ENCODE measurements around the gene MAGIX.
A peak's percentile ranks its signal among the peaks of the same experiment; 100 is the strongest.
"Not testable (repeated sequence)": the region's sequence is repeated elsewhere in the genome, so short reads cannot be mapped to it uniquely, and the experiment has no call there.

Gene MAGIX

DNA sequence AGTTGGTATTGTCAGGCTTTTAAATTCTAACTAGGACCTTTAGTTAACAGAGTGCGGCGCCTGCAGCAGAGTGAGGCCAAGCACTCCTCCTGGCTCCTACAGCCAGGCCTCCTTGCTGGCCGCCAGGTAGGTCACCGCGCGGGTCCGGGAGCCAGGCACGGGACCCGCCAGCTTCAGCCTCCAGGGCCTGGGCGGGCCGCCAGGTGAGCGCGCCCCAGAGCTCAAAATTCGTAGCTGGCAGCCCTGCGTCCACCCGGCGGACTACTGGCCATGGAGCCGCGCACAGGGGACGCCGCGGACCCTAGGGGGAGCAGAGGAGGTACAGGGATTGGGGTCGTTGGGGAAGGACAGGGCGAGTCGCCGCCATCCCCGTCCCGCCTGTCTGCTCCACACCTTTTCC, at the start of gene MAGIX:
Gene MAGIX (plus strand): TSS at position 139 of the 400 bp plus-strand sequence. CDS start 132 bp downstream, at position 271.
- DNase-seq, result no peak

GRCh38 chrX:49116076-49116475, 46.5 kb upstream of the MAGIX start:
- DNase-seq, result no peak

DNA sequence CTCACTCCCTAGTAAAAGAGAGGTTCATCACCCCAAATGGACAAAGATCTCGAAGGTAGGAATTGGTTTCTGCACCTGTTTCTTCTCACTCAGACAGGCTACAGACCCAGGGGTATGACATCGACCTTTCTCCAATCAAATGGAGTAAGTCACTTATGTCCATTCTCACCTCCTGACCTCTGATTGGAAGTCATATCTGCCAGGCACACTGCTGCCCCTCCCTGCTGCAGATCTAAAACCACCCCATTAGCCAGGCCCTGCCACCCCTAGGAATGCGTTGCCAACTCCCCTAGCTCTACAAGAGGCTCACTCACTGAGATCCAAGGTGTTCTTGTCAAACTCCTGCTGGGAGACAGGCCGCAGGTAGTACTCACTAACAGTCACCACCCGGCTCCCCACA, 45.8 kb upstream of the MAGIX start:
- no peak for DNase-seq

DNA sequence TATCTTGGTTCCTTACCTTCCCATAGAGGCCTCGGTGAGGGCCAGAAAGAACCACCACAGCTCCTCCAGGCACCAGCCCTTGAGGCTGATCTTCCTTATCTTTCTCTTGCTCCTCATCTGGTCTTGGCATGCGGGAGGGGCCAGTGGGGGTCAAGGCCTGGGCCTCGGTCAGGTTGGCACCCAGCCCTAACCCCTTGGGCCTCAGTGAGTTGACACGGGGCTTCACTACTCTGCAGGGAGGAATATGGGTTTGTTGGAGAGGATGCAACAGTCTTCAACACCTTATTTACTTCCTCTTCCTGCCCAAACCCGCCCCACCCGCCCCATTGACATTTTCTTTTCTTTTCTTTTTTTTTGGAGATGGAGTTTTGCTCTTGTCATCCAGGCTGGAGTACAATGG, 45.0 kb upstream of the MAGIX start:
- DNase-seq, result no peak

GRCh38 chrX:49120091-49120490, 42.5 kb upstream of the MAGIX start:
- DNase-seq, result no peak

DNA sequence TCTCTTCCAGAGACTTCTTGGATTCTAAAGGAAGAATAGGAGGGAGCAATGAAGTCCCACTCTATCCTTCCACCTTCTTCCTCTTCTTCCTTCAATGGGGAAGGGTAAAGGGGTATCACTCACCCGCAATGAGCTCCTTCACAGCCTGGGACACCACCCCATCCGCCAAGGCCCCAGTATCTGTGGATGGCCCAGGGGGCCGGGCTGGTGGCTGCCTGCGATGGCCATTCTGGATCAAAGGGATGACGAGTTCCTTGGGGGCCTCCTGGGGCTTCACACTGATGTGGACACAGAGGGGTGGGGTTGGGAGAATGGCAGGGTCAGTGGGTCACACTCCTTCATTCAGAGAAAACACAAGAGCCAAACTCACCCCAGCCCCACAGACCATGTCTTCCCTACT, 40.1 kb upstream of the MAGIX start:
- DNase-seq, result no peak

GRCh38 chrX:49127742-49128258, 34.8 kb upstream of the MAGIX start:
- peak; percentile 15 for DNase-seq

DNA sequence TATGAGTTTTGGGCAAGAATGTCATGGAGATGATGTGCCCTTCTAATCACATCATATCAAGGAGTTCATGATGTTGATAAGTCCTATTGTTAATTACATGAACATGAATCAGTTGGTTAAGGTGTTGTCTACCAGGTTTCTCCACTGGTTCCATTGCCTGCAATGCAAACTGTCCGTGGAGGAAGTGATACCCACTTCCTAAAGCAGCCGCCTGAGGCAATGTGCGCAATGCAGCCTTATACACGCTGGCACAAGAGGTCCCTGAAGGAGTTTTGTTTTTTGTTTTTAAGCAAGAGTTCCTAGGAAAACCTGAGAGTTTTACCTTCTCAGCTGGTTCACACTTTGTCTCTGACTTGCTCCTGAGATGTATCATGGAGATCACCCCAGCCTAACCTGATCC, 33.1 kb upstream of the MAGIX start:
- DNase-seq, result peak; percentile 36

DNA sequence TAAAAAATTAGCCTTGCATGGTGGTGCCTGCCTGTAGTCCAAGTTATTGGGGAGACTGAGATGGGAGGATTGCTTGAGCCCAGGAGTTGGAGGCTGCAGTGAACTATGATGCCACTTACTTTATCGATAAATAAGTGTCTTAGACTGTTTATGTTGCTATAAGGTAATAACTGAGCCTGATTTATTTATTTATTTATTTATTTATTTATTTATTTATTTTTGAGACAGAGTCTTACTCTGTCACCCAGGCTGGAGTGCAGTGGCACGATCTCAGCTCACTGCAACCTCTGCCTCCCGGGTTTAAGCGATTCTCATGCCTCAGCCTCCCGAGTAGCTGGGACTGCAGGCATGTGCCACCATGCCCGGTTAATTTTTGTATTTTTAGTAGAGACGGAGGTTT, 30.3 kb upstream of the MAGIX start:
- DNase-seq, result not testable (repeated sequence)

- DNase-seq, result no peak
Measured at GRCh38 chrX:49133759-49134158, 28.8 kb upstream of the MAGIX start.

DNA sequence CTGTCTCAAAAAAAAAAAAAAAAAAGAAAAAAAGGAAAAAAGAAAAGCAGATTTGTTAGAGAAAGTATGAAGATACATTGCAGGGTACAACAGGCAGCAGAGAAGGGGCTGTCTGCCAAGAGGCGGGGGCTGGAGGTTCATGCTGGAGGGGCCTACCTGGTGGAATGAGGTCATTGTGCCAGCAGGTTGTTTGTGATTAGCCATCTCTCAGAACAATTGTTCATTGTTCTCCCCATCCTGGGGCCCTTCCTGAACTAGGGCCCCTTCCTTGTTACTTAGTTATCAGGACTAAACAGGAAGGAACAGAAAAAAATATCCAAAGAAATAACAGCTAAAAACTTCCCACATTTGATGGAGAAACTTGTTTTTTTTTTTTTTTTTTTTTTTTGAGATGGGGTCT, 25.1 kb upstream of the MAGIX start:
- no peak for DNase-seq

DNA sequence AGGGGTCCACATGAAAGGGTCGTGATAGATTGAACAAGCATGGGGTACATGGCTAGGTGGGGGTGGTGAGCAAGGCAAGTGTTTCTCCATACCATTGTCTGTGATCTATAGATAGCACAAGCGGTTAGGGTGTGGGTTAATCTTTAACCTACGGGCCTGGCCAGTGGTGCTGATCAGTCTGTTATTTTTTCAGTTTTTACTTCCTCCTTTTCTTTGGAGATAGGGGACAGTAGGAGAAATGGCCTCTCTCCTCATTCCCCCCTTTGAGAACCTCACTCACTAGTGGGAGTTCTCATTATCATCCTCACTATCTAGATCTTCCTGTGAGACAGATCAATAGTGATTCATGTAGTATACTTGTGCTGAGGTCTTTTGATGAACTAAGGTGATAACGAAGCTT, 22.8 kb upstream of the MAGIX start:
- DNase-seq, result no peak

DNA sequence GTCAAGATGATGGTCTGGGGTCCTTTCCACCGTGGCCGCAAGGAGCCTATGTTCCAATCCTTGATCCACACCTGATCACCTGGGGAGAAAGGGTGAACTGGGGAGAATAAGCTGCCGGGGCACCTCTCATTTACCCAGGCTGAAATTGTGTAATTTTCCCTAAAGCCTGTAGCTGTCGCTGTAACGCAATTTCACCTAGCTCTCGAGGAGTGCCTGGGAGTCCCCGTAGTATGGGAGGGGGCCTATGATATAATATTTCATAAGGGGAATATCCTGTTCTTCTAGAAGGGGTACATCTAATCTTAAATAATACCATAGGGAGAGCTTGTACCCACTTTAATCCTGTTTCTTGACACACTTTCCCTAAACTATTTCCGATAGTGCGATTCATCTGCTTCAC, 20.3 kb upstream of the MAGIX start:
- peak; percentile 14 for DNase-seq

GRCh38 chrX:49143154-49143553, 19.4 kb upstream of the MAGIX start:
- not testable (repeated sequence) for DNase-seq

- no peak for DNase-seq
Measured at GRCh38 chrX:49147282-49147681, 15.3 kb upstream of the MAGIX start.

DNA sequence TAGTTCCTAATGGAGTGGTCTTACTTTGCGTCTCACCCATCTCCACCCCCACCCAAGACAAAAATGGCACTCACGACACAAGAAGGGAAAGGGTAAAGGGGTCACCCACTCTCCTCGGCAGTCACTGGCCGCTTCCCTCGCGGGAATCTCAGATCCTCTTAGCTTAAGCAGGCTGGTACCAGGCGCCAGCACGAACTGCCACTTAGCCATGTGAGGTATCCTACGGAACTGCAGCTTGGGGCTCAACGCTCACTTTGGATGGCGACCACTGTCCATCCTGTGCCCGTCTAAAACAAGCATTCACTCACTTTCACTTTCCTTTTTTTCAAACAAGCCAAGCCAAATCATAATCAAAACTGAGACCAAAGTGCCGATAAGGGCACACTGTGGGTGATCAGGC, 14.6 kb upstream of the MAGIX start:
- DNase-seq, result no peak

- peak; percentile 5 for DNase-seq
Measured at GRCh38 chrX:49148390-49149100, 14.0 kb upstream of the MAGIX start.

DNA sequence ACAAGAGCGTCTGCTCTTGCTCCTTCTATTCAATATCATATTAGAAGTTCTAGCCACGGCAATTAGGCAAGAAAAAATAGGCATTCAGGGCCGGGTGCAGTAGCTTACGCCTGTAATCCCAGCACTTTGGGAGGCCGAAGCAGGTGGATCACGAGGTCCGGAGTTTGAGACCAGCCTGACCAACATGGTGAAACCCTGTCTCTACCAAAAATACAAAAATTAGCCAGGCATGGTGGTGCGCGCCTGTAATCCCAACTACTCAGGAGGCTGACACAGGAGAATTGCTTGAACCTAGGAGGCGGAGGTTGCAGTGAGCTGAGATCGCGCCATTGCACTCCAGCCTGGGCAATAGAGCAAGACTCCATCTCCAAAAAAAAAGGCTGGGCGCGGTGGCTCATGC, 13.3 kb upstream of the MAGIX start:
- not testable (repeated sequence) for DNase-seq

DNA sequence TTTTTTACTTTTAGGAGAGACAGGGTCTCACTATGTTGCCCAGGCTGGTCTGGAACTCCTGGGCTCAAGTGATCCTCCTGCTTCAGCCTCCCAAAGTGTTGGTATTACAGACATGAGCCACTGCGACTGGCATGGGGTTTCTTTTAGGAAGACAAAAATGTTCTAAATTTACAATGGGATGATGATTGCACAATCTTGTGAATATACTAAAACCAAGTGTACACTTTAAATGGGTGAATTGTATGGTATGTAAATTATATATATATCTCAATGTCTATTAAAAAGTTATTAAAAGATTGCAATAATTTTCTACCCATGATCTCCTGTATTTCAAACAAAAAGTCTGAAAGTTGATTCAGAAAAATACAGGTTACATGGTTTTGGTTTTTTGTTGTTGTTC, 9.1 kb upstream of the MAGIX start:
- no peak for DNase-seq

DNA sequence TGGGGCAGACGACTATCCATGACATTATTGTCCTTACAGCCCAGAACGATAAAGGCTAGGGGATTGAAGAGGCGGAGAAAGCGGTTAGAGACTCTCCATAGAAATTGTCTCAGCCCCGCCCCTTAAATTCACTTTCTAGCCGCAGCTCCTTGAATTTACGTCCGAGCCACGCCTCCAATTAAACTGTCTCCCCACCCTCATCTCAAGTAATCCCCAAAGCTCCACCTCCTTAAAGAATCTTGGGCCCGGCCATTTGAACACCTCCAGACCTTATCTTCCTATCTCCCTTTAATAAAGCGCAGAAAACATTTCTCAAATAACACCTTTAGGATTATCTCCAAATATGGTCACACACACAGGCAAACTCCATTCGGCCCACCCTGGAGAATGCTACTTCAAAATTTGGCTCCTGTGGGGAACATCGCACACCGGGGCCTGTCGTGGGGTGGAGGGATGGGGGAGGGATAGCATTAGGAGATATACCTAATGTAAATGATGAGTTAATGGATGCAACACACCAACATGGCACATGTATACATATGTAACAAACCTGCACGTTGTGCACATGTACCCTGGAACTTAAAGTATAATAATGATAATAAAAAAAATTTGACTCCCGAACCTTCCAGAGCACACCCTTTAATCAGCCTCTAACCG, 7.2 kb upstream of the MAGIX start:
- peak; percentile 57 for DNase-seq

GRCh38 chrX:49155900-49156837, 6.4 kb upstream of the MAGIX start:
- DNase-seq, result peak; percentile 81

DNA sequence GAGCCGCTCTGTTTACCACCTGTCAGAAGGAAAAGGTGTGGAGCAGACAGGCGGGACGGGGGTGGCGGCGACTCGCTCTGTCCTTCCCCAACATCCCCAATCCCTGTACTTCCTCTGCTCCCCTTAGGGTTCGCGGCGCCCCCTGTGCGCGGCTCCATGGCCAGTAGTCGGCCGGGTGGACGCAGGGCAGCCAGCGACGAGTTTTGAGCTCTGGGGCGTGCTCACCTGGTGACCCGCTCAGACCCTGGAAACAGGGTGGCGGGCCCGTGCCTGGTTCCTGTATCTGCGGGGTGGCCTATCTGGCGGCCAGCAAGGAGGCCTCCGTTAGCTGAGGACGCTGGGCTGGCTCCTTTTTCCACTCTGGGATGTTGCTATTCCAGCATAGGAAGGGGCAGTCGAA, 5.4 kb upstream of the MAGIX start:
- DNase-seq, result no peak

- no peak for DNase-seq
Measured at GRCh38 chrX:49160908-49161307, 1.6 kb upstream of the MAGIX start.

Data from inflammatory macrophage treated with lipopolysaccharide for 4 hours (primary cell).